Activated gamma-delta T cell (primary cell): ENCODE data around the gene CNKSR3.
"Not testable (repeated sequence)": the region's sequence is repeated elsewhere in the genome, so short reads cannot be mapped to it uniquely, and the experiment has no call there.

Experiments used
- DNase-seq: peaks from one replicate; lab custom pipeline; 2025; lab: John Stamatoyannopoulos, UW
- total RNA-seq, 2 donors: gene quantifications; one replicate each; lab custom pipeline; 2026; lab: John Stamatoyannopoulos, UW

The CNKSR3 gene
- total RNA-seq = 0.15 to 2.6 reads per million in 2 donors

DNA sequence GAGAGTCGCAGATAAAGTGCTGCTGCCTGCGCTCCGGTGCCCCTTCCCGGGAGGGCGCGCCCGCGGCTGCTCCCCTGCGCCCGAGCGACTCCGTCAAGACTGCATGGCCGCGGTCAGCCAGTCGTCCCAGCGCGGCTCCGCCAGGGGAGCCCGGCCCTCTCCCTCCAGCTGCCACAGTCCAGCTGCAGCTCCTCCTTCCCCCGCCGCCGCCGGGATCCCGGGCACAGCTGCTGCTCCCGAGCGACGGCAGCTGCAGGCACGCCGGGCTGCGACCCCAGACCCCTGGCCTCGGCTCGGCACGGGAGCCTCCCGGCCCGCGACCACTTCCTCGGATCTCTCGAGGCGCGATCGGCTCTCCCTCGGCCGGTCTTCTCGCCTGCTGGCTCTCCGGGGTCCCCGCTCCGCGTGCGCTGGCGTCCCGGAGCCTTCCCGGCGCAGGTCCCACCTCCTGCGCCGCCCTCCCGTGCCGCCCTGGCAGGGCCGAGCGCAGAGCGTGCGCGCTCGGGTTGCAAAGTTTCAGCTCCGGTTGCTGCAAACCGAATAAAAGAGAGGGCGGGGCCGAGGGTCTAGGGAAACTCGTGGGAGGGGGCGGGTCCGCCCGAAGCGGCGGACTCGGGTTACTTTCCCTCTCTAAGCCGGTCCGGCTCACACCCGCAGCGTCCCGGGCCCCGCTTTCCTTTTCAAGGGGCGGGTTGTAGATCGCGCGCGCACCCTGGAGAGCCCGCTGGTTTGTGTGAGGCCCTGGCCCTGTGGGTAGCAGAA lies at the start of gene CNKSR3:
Gene CNKSR3, minus strand, starts transcription at position 542 of the 762 bp plus-strand sequence. CDS start 571 bp downstream, outside the sequence.
- DNase-seq = no peak

DNA sequence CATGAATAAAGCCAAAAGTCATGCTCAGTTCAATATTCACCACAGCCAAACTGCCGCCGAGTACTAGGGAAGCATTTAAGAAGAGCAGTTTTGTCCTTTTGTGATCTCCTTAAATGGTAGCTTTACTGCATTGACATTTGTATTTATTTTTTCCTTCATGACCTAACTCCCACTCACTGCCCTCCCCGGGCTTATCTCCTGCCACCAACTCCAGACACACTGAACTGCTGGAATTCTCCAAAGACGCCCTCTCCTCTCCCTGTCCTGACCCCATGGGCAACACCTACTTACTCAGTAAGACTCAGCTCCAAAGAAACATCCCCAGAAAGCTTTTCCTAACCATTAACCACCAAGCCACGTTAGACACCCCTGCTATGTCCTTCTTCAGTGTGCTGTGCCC lies 48.5 kb upstream of the CNKSR3 start:
- DNase-seq = no peak

GRCh38 chr6:154558513-154558912 lies 48.0 kb upstream of the CNKSR3 start:
- no peak for DNase-seq

- no peak for DNase-seq
These were observed 44.7 kb upstream of the CNKSR3 start for GRCh38 chr6:154555073-154555677.

GRCh38 chr6:154554491-154554890 lies 44.0 kb upstream of the CNKSR3 start:
- no peak for DNase-seq

- DNase-seq = no peak
These were observed 40.3 kb upstream of the CNKSR3 start for GRCh38 chr6:154550779-154551178.

GRCh38 chr6:154549179-154549578 lies 38.7 kb upstream of the CNKSR3 start:
- DNase-seq = no peak

GRCh38 chr6:154548130-154548830 lies 37.8 kb upstream of the CNKSR3 start:
- DNase-seq = no peak

- no peak for DNase-seq
These were observed 33.1 kb upstream of the CNKSR3 start for GRCh38 chr6:154543628-154544027.

GRCh38 chr6:154542747-154543146 lies 32.3 kb upstream of the CNKSR3 start:
- no peak for DNase-seq

GRCh38 chr6:154541837-154542236 lies 31.4 kb upstream of the CNKSR3 start:
- DNase-seq = not testable (repeated sequence)

- no peak for DNase-seq
These were observed 29.2 kb upstream of the CNKSR3 start for GRCh38 chr6:154539593-154540269.

DNA sequence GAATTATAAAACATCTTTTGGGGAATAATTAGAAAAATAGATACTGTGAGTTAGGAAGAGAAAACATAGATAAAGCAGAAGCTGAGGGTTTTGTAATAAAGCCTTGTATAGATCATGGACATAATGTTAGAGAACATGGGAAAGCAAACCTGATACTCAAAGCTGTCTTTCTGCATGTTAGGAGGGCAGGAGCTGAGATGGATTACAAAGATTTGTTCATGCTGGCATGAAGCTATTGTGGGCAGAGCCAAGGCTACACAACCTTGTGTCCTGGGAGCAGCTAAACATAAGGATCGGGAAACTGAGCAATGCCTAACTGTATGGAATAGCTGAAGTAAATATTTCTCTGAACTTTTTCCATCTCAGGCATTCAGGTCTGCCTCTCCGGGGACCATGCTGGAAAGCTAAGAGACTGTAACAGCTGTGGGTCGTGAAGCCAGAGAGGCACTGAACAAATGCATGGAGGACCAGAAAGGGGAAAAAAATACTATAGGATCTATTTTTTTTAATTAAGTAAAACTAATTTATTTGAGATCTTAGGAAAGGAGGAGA lies 28.2 kb upstream of the CNKSR3 start:
- no peak for DNase-seq

DNA sequence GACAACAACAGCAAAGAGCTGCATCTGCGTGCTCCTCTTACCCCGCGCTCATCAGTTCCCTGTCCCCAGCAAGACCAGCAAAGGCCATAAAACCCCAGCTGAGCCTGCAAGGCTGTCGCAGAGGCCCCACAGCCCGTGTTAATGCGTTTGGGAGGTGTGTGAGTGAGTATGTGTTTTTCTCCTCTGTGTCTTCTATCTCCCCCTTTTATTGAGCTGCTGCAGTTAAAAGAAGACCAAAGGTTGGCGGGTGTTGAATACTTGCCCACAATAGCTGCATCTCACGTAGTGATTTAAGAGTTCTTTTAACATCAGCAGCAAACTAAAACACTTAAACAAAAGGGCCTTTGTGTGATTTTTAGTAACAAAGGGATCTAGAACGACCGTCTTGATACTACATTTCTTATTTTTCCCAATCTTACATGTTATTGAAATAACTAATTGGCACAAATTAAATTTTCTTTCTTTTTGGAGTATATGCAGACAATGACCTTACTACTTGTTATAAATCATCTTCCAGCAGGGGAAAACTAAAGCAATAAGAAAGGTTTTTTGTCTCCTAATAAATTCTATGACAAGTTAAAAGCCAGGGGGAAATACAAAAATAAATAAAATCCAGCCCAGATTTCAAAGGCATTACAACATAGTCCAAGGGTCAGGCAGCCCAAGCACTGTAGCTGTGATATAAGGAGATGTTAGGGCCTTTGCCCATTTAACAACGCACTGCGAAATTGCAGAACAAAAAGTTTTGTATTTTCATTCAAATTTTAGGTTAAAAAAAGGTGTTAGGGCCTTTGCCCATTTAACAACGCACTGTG lies 27.2 kb upstream of the CNKSR3 start:
- DNase-seq = no peak

- no peak for DNase-seq
These were observed 26.5 kb upstream of the CNKSR3 start for GRCh38 chr6:154536999-154537398.

GRCh38 chr6:154536255-154536654 lies 25.8 kb upstream of the CNKSR3 start:
- DNase-seq = no peak

DNA sequence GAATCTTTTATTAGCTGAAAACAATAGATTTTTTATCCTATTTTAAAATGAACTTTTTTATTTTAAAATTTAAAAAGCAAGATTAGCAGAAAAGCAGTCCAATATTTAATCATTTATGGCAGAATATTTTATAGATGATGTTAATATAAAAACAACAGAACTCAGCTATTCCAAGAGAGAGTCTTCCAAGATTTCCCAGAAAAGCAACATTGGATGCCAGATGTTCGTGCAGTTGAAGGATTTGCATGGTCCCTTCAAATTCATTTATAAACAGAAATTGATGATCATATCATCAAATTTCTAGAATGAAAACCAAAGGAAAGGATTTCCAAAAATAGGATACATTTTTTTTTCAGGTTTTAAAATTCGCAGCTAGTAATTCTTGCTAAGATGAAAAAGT lies 25.4 kb upstream of the CNKSR3 start:
- no peak for DNase-seq

DNA sequence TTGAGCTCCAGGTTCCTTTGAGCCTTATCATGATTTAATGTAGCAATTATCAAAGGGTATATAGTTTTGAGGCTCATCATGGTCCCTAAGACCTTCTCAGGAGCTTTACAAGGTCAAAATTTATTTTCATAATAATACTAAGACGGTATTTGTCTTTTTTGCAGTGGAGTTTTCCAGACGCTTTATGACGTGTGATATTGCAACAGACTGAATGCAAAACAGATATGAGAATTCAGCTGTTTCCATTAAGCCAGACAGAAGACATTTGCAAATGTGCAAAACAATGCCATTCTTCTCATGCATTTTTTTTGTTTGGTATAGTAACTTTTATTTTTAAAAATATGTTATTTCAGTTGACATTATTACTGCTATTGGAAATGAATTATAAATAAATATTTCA lies 24.7 kb upstream of the CNKSR3 start:
- DNase-seq = no peak

DNA sequence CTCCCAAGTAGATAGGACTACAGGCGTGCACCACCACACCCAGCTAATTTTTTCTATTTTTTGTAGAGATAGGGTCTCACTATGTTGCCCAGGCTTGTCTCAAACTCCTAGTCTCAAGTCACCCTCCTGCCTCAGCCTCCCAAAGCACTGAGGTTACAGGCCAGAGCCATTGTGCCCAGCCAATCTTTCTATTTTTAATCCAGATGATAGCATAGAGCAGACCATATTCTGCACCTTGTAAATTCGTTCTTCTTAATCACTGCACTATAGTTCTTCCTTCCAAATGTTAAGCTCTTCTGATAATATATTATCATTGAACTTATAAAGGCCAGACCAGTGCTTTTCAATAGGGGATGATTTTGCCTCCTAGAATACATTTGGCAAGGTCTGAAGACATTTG lies 24.0 kb upstream of the CNKSR3 start:
- DNase-seq = no peak

DNA sequence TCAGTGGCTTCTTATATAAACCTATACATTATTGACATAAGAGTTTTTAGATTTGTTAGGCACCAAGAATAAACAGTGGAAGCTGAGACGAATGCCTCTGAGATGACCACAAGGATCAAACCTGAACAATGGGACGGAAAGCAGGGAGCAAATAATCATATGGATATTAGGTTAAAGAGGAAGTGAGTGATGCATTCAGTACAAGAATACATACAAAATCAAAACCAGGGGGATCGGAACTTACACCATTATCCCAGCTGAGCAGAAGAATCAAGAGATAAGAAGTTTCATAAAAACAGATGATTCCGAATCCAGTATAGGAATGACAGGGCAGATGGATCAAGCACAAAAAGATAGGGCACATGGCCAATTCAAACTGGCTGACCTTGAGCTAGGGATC lies 21.9 kb upstream of the CNKSR3 start:
- no peak for DNase-seq

GRCh38 chr6:154529957-154530356 lies 19.5 kb upstream of the CNKSR3 start:
- no peak for DNase-seq
